GM12873 (cell line): ENCODE results near the gene IFI30.

ENCODE experiments used
- TF ChIP-seq, protein P1 (sequence below): IDR thresholded peaks from 2 replicates; pipeline ENCODE4 v1.5.1; 2012; ENCODE audit warnings: low read depth, mild to moderate bottlenecking, moderate library complexity, low read length, control low read depth; ENCODE audit not compliant: insufficient read depth; ENCODE audit errors: missing control alignments

IFI30 gene

DNA sequence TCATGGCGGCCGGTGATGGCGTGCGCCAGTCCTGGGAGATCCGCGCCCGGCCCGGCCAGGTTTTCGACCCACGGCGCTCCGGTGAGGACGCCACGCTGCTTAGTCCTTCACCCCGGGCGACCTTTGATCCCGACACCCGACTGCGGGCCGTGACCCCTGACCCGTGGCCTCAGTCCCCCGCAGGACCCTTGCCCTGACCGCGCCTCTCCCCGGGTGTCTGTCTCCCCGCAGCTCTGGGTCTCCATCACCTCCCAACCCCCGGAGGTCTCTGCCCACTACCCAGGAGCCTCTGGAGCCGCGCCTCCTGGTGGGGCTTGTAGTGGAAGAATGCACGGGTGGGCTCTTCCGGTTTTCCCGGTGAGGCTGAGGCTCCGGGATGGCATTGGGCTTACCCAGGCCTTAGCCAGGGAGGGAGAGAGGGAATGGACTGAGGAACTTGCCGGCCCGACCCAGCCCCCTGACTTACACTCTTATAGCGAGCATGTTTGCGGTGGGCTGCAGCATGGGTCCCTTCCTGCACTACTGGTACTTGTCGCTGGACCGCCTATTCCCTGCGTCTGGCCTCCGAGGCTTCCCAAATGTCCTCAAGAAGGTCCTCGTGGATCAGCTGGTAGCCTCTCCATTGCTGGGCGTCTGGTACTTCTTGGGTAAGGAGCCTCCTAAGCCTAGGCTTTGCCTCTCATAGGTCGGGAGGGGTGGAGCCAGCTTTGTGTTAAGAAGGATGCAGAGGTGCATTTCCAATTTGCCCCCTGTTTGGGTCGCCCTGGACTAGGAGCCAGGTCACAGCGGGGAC, 20.0 kb downstream of the IFI30 start:
- TF ChIP-seq, protein P1, sequence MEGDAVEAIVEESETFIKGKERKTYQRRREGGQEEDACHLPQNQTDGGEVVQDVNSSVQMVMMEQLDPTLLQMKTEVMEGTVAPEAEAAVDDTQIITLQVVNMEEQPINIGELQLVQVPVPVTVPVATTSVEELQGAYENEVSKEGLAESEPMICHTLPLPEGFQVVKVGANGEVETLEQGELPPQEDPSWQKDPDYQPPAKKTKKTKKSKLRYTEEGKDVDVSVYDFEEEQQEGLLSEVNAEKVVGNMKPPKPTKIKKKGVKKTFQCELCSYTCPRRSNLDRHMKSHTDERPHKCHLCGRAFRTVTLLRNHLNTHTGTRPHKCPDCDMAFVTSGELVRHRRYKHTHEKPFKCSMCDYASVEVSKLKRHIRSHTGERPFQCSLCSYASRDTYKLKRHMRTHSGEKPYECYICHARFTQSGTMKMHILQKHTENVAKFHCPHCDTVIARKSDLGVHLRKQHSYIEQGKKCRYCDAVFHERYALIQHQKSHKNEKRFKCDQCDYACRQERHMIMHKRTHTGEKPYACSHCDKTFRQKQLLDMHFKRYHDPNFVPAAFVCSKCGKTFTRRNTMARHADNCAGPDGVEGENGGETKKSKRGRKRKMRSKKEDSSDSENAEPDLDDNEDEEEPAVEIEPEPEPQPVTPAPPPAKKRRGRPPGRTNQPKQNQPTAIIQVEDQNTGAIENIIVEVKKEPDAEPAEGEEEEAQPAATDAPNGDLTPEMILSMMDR = no peak

DNA sequence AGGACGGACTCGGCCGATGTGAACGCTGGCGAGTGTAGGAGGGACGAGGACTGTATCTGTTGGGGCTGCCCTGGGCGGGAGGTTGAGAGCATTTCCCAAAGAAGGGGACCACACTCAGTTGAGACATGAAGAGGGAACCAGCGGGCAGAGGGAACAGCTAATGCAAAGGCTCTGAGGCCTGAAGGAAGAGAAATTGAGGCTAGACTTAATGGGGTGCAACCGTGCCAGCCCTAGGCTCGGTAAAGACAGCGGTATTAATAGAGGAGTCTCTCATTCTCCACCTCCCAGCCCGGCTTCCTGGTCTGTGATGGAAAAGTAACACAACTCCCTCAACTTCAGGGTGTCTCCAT, 20.5 kb downstream of the IFI30 start:
- TF ChIP-seq, protein P1 = no peak

DNA sequence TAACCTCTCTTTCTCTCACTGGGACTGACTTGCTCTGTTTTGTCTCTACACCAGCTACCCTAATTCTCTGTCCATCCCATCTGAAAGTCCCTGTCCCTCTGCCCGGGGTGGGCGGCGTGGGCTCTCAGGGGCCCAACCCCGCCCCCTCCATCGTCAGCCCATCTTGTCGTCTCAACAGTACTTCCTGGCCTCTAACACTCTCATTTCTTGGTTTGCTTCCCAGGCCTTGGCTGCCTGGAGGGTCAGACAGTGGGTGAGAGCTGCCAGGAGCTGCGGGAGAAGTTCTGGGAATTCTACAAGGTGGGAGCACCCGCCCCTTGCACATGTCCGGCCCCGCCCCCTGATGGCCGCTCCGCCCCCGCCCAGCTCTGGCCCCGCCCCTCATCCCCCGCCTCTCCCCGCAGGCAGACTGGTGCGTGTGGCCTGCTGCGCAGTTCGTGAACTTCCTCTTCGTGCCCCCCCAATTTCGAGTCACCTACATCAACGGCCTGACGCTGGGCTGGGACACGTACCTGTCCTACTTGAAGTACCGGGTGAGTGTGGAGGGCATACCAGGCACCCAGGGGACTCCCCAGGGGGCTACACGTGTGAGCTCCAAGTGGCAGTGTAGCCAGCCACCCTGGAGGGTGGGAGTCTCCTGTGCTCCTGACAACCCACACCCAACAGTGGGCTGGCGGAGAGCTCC, 21.1 kb downstream of the IFI30 start:
- TF ChIP-seq, protein P1 = no peak

DNA sequence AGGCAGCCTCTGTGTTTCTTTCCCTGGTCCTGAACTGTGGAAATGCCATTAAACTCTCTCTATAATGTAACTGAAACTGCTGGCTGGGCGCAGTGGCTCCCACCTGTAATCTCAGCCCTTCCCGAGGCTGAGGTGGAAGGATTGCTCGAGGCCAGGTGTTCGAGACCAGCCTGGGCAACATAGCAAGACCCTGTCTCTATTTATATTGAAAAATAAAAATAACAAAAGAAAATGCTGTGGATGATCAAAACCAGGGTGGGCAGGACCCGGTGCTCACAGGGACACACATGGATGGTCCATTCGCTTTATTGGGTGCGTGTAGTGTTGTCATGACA, 22.9 kb downstream of the IFI30 start:
- TF ChIP-seq, protein P1 = no peak

DNA sequence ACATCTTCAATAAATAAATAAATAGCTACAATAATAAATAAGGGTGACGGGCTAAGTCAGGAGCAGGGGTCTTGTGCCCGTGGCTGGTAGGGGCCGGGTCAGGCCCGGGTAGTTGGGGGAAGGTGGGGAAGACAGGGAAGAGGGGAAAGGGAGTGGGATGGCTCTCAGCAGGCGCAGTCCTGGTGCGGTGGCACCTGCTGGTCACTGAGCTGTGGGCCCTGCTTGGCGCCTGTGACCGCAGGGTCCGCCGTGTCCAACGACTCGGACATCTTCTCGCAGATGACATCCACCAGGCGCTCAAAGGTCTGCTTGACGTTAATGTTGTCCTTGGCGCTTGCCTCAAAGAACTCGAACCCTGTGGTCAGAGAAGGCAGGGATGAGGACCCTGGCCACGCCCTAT, 23.7 kb downstream of the IFI30 start:
- TF ChIP-seq, protein P1 = no peak

DNA sequence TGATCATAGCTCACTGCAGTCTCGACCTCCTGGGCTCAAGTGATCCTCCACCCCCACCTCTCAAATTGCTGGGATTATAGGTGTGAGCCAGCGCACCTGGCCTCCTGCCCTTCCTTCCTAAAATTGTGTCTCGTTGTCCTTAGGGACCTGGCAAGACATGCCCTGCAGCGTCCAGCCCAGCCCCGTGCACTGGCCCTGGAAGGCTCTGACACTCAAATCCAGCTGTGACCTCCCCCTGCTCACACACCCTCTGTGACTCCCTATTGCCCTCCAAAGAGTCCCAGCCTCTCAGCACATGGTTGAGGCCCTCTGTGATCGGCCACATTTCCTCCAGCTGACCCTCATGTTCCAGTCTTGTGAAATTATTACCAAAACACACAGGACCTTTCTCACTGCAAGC, 24.3 kb downstream of the IFI30 start:
- TF ChIP-seq, protein P1 = no peak

DNA sequence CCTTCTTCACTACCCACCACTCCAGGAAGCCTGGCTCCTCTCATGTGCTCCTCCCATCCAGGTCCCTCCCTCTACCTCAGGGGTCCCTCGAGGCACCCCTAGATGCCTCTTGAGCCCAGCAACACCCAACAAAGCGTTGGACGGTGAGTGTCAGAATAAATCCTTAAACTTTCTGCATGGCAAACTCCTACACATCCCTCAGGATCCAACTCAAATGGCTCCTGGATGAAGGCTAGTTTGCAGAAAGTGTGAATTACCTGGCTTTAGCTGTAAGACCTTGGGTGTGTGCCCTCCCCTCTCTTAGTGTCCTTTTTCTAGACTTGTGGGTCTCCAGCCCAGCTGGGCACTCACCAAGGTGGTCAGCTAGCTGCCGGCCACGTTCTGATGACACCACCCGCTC, 24.8 kb downstream of the IFI30 start:
- TF ChIP-seq, protein P1 = no peak
